ENCODE measurements around the gene PDGFRB. TPM values are rescaled to one million over a fixed set of nuclear protein-coding genes. Genes with fewer than 3 reads are reported as not detected.

The PDGFRB gene
- polyA plus RNA-seq, 3 donors: 0.04 to 0.99 (median 0.20) TPM

DNA sequence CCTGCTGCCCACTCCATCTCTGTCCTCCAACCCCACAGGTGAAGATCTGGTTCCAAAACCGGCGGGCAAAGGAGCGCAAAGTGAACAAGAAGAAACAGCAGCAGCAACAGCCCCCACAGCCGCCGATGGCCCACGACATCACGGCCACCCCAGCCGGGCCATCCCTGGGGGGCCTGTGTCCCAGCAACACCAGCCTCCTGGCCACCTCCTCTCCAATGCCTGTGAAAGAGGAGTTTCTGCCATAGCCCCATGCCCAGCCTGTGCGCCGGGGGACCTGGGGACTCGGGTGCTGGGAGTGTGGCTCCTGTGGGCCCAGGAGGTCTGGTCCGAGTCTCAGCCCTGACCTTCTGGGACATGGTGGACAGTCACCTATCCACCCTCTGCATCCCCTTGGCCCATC lies 27.8 kb upstream of the PDGFRB start:
- no peak for DNase-seq
- Histone ChIP-seq H3K9ac (ENCODE audit: insufficient read depth, low read length, poor library complexity, severe bottlenecking) (no peak overlapping the region), H3K9me3 (replicated peaks in 1 of 2; ENCODE audit: control insufficient read depth in 1 of 2, insufficient read depth in 1 of 2, low read length in 2 of 2) (no peaks in the 10 kb centered on the region), H3K79me2 (ENCODE audit: insufficient read depth, low read length) (no peaks in the 10 kb centered on the region), H2AFZ (ENCODE audit: insufficient read depth, low read depth, low read length, poor library complexity, severe bottlenecking) (no peak overlapping the region), H3K27ac (ENCODE audit: low read depth in 1 of 2, low read length in 2 of 2) (no peak overlapping the region), H3K36me3 (replicated peaks in 1 of 2; ENCODE audit: control insufficient read depth in 1 of 2, insufficient read depth in 2 of 2, low read length in 2 of 2) (no peaks in the 10 kb centered on the region), H4K20me1 (ENCODE audit: insufficient read depth, low read length) (no peaks in the 10 kb centered on the region), H3K4me3 (replicated peaks in 1 of 3; ENCODE audit: low read depth in 2 of 3, low read length in 3 of 3) (no peak overlapping the region), H3K4me2 (replicated peaks; ENCODE audit: extremely low read depth, low read length, poor library complexity, severe bottlenecking) (no peak overlapping the region), H3K27me3 (ENCODE audit: control insufficient read depth in 2 of 2, insufficient read depth in 2 of 2, low read length in 2 of 2) (peaks cover 0 to 2% of the 10 kb centered on the region in 2 donors), H3K4me1 (ENCODE audit: control insufficient read depth in 1 of 2, insufficient read depth in 2 of 2, low read length in 2 of 2) (peaks cover 37 to 38% of the 10 kb centered on the region in 2 donors)
- H3K4me3 Mint-ChIP-seq: no peak overlapping the region
- H3K27me3 Mint-ChIP-seq (ENCODE audit: low read depth in 3 of 3): peaks cover 1 to 20% (median 13%) of the 10 kb centered on the region in 3 donors
- intact Hi-C loops (cut with micrococcal nuclease): no loop called here
- H3K36me3 Mint-ChIP-seq: no peaks in the 10 kb centered on the region
- no peak overlapping the region for H3K27ac Mint-ChIP-seq
- TF ChIP-seq, protein P1, sequence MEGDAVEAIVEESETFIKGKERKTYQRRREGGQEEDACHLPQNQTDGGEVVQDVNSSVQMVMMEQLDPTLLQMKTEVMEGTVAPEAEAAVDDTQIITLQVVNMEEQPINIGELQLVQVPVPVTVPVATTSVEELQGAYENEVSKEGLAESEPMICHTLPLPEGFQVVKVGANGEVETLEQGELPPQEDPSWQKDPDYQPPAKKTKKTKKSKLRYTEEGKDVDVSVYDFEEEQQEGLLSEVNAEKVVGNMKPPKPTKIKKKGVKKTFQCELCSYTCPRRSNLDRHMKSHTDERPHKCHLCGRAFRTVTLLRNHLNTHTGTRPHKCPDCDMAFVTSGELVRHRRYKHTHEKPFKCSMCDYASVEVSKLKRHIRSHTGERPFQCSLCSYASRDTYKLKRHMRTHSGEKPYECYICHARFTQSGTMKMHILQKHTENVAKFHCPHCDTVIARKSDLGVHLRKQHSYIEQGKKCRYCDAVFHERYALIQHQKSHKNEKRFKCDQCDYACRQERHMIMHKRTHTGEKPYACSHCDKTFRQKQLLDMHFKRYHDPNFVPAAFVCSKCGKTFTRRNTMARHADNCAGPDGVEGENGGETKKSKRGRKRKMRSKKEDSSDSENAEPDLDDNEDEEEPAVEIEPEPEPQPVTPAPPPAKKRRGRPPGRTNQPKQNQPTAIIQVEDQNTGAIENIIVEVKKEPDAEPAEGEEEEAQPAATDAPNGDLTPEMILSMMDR (IDR thresholded peaks at IDR 0.05): no peak
- 98% methylated on average over 6 of the region's 12 CpGs for WGBS (ENCODE audit: insufficient coverage)
- H3K9me3 Mint-ChIP-seq: peaks cover 0 to 2% (median 0%) of the 10 kb centered on the region in 7 donors
- H3K4me1 Mint-ChIP-seq: peaks cover 40% of the 10 kb centered on the region

DNA sequence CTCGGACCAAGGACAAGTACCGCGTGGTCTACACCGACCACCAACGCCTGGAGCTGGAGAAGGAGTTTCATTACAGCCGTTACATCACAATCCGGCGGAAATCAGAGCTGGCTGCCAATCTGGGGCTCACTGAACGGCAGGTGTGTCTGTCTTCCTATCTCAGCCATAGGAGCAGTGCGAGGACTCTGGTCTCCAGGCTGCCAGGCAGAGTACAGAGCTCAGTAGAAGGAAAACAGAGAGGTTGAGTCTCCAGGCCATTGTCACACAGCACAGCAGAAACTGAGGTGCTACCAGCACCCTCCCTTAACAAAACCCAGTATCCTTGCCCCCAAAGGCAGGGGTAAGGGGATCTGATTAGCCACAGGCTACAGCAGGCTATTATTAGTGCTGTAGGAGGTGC lies 27.1 kb upstream of the PDGFRB start:
- Mint-ChIP-seq H3K27me3 (ENCODE audit: low read depth in 3 of 3) (peaks cover 0 to 14% (median 7%) of the 10 kb centered on the region in 3 donors), H3K36me3 (no peaks in the 10 kb centered on the region), H3K4me3 (no peak overlapping the region), H3K4me1 (peaks cover 40% of the 10 kb centered on the region), H3K27ac (no peak overlapping the region), H3K9me3 (peaks cover 0 to 2% (median 0%) of the 10 kb centered on the region in 7 donors)
- no peak overlapping the region for H3K4me3 ChIP-seq (replicated peaks in 1 of 3; ENCODE audit: low read depth in 2 of 3, low read length in 3 of 3)
- no peak for DNase-seq
- H4K20me1 ChIP-seq (ENCODE audit: insufficient read depth, low read length): no peaks in the 10 kb centered on the region
- intact Hi-C loops (cut with micrococcal nuclease): no loop called here
- no peaks in the 10 kb centered on the region for H3K79me2 ChIP-seq (ENCODE audit: insufficient read depth, low read length)
- H3K36me3 ChIP-seq (replicated peaks in 1 of 2; ENCODE audit: control insufficient read depth in 1 of 2, insufficient read depth in 2 of 2, low read length in 2 of 2): no peaks in the 10 kb centered on the region
- TF ChIP-seq, protein P1 (IDR thresholded peaks at IDR 0.05): no peak
- H3K27ac ChIP-seq (ENCODE audit: low read depth in 1 of 2, low read length in 2 of 2): no peak overlapping the region
- no peaks in the 10 kb centered on the region for H3K9me3 ChIP-seq (replicated peaks in 1 of 2; ENCODE audit: control insufficient read depth in 1 of 2, insufficient read depth in 1 of 2, low read length in 2 of 2)
- H3K4me2 ChIP-seq (replicated peaks; ENCODE audit: extremely low read depth, low read length, poor library complexity, severe bottlenecking): no peak overlapping the region
- no peaks in the 10 kb centered on the region for H3K27me3 ChIP-seq (ENCODE audit: control insufficient read depth in 2 of 2, insufficient read depth in 2 of 2, low read length in 2 of 2)
- H3K9ac ChIP-seq (ENCODE audit: insufficient read depth, low read length, poor library complexity, severe bottlenecking): no peak overlapping the region
- WGBS (ENCODE audit: insufficient coverage): 96% methylated on average over 9 of the region's 10 CpGs
- H2AFZ ChIP-seq (ENCODE audit: insufficient read depth, low read depth, low read length, poor library complexity, severe bottlenecking): no peak overlapping the region
- H3K4me1 ChIP-seq (ENCODE audit: control insufficient read depth in 1 of 2, insufficient read depth in 2 of 2, low read length in 2 of 2): peaks cover 37 to 38% of the 10 kb centered on the region in 2 donors
